GM19397 (cell line): ENCODE results near the gene CAPN11.
"Not testable (repeated sequence)": the region's sequence is repeated elsewhere in the genome, so short reads cannot be mapped to it uniquely, and the experiment has no call there.

ENCODE experiments used
- ATAC-seq: cut with Tn5 transposase; IDR thresholded peaks from one replicate; pipeline ENCODE4 v1.9.1; 2021; ENCODE audit warnings: mild to moderate bottlenecking, moderate library complexity; ENCODE audit not compliant: unreplicated experiment

The CAPN11 gene

DNA sequence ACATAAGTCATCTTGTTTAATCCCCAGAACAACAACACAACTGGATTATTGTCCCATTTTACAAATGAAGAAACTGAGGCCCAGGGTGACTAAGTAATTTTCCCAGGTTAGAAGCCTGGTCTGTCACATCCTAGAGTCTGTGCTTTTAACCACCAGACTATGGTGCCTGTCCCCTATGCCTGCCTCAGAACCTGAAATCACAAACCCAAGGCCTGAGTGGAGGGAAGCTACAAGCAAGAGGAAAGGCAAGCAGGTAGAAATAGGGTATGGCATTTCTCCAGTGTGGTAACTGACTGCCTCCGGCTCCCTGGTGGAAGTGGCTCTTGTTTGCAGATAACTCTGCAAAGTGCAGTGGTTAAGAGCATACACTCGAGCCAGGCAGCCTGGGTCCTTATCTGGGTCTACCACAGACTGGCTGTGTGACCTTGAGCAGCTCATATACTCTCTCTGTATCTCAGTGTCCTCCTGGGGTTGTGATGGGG lies 28.7 kb upstream of the CAPN11 start:
- no peak for ATAC-seq

DNA sequence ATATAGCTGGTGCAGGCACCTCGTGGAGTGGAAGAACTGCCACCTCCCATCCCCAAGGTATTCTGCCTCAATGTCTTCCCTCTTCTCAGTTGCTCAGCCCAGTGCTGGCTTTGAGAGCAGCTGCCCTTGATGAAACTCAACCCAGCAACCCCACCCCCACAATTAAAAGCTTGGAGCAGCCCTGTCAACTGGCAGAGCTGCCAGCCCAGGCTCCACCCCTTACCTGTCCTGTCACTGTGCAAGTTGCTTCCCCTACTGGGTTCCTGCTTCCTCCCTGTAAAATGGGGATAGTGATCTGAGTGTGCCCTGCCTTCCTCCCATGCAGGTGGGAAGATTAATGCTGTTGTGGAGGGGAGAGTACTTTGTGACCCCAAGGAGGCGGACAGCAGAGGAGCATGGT lies 26.7 kb upstream of the CAPN11 start:
- ATAC-seq = no peak

DNA sequence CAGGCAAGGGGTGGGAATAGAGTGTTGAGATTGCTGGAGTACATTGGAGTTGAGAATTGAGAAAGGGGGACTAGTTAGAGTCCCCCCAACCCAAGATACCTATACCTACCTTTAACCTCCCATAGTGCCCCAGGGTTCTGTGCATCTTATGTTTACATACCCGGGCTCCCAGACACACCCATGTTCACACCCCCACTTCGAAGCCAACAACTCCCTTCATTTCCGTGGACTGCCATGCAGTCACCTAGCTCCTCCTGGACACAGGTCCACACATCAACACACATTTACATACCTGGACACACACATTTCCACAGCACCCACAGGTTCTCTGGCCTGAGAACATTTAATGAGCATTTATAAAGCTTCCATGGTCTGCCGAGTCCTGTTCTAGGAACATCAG lies 26.1 kb upstream of the CAPN11 start:
- no peak for ATAC-seq

GRCh38 chr6:44133003-44133931 lies 25.4 kb upstream of the CAPN11 start:
- ATAC-seq = no peak

DNA sequence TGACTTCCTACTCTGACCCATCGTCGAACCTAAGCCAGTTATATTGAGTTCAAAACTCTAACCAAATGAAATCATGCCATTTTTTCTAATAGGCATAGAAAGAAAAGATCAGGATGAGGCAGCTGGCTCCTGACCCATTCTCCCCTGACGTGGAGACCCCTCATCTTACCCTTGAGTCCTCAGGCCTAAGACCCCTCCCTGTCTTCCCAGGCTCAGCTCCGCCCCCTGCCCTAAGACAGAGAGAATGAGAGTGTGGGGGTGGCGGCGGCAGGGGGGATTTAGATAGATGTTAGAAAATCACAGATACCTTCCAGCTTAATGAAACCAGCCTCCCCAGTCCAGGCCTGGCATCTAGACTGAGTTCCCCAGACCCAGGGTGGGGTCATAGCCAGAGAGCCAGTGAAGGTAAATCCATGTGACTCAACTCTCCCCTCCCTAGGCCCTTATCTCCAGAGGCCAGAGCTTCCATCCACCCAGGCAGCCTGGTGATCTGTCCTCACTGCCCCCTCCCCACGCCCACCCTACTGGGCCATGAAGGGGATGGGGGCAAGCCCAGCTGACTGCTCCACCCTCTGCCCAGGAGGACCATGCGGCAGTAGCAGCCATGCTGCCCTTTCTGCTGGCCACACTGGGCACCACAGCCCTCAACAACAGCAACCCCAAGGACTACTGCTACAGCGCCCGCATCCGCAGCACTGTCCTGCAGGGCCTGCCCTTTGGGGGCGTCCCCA lies 24.5 kb upstream of the CAPN11 start:
- no peak for ATAC-seq

DNA sequence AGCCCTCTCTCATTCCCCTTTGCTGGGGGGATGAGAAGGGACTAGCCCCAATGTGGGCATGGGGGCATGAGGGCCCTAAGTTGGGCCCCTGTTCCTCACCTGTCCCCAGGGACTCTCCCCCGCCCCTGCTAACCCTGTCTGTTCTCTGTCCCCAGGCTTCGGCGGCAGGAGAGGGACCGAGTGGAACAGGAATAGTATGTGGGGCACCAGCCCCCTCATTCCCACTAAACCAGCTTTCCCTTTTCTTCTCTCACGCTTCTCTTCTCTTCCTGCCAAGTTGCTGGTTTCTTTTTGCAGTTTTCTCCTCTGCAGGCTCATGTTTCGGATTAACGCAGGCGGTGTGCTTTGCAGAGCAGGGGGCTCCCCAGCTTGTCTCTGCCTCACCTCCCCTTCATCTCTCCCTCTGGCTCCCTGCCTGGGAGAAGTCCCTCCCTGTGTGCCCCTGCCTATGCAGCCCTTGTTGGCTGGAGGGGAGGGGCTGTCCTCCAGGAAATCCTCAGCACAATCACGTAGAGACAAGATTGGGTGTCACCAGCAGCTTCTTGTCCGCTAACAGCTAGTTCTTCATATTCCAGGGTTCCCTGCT lies 23.4 kb upstream of the CAPN11 start:
- ATAC-seq = no peak

DNA sequence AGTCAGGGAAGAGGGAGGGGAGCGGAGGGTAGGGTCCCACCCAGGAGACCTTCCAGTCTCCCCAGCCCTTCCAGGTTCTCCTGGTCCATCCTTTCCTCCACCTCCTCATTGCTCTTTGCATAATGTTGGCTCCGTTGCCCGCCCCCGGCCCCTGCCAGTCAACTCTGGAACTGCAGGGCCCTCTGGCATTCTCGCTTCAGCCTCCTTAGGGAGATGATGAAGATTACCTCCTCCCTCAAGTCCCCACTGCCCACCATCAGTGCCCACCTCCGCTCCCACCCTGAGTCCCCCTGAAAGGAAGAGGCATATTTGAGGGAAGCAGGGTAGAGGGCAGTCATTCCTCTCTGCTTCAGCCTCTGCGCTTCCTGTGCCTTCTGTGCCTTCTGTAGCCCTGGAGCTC lies 22.7 kb upstream of the CAPN11 start:
- ATAC-seq = no peak

GRCh38 chr6:44138717-44139350 lies 19.8 kb upstream of the CAPN11 start:
- ATAC-seq = no peak

DNA sequence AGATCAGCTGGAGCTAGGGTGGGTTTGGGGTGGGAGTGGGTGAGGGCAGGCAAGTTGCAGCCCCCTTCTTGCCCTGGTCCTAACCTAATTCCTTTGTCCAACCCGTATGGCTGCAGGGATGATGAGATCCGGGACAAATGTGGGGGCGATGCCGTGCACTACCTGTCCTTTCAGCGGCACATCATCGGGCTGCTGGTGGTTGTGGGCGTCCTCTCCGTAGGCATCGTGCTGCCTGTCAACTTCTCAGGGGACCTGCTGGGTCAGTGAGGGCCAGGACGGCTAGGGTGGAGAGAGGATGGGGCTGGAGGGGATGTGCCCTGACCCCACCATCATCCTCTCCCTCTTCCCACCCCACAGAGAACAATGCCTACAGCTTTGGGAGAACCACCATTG lies 19.3 kb upstream of the CAPN11 start:
- ATAC-seq = no peak

DNA sequence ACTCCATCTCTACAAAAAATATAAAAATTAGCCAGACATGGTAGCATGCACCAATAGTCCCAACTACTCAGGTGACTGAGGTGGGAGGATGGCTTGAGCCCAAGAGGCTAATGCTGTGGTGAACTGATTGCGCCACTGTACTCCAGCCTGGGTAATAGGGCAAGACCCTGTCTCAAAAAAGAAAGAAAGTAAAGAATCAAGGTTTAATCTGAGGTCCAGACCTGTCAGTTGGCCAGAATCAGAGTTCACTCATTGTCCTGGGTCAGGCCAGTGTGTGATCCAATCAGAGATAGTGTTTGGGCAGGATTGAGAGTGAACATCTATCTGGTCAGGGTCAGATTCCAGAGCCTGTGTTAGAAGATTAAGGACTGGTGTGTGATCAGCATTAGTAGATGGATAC lies 15.8 kb upstream of the CAPN11 start:
- no peak for ATAC-seq

GRCh38 chr6:44143731-44144130 lies 14.9 kb upstream of the CAPN11 start:
- no peak for ATAC-seq

DNA sequence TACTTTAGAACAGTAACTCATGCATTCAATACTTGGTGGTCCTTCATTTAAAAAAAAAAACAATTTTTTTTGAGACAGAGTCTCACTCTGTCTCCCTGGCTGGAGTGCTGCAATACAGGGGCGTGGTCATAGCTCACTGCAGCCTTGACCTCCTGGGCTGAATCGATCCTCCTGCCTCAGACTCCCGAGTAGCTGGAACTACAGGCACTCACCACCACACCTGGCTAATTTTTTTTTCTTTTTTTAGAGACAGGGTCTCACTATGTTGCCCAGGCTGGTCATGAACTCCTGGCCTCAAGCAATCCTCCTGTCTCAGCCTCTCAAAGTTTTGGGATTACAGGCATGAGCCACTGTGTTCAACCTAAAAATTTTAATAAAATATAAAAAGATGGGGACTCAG lies 14.1 kb upstream of the CAPN11 start:
- not testable (repeated sequence) for ATAC-seq

DNA sequence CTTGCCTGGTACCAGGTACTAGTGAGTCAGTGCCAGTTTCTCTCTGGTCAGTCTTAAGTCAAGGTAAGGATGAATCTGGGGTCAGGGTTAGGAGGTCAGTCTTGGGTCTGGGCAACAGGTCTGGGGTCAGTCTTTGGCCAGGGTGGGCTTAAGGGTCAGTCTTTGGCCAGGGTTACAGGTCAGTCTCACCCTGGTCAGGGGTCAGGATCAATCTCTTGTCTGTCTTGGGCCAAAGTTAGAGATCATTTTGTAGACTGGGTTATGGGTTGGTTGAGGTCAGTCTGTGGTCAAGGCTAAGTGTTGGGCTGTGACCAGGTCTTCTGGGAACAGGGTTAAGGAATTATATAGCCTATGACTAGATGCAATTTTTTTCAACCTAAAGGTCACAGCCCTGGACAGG lies 12.8 kb upstream of the CAPN11 start:
- ATAC-seq = no peak

- no peak for ATAC-seq
Measured at GRCh38 chr6:44146685-44147084, 11.9 kb upstream of the CAPN11 start.

GRCh38 chr6:44147256-44147655 lies 11.4 kb upstream of the CAPN11 start:
- no peak for ATAC-seq

- ATAC-seq = no peak
Measured at GRCh38 chr6:44148306-44148705, 10.3 kb upstream of the CAPN11 start.

- no peak for ATAC-seq
Measured at GRCh38 chr6:44149369-44150012, 9.1 kb upstream of the CAPN11 start.

- ATAC-seq = no peak
Measured at GRCh38 chr6:44150317-44150917, 8.2 kb upstream of the CAPN11 start.

- peak; percentile 58 for ATAC-seq
Measured at GRCh38 chr6:44151348-44152108, 7.1 kb upstream of the CAPN11 start.

- no peak for ATAC-seq
Measured at GRCh38 chr6:44152109-44152461, 6.5 kb upstream of the CAPN11 start.
